ENCODE measurements around the gene TMCC2.
"Not testable (repeated sequence)": the region's sequence is repeated elsewhere in the genome, so short reads cannot be mapped to it uniquely, and the experiment has no call there.

TMCC2 gene

GRCh38 chr1:205214756-205215155, 13.0 kb upstream of the TMCC2 start:
- DNase-seq (ENCODE audit: low read depth, low spot score): no peak

- no peak for DNase-seq (ENCODE audit: low read depth, low spot score)
Observed at GRCh38 chr1:205216588-205216987, 11.2 kb upstream of the TMCC2 start.

- no peak for DNase-seq (ENCODE audit: low read depth, low spot score)
Observed at GRCh38 chr1:205217418-205217817, 10.3 kb upstream of the TMCC2 start.

- no peak for DNase-seq (ENCODE audit: low read depth, low spot score)
Observed at GRCh38 chr1:205220421-205220820, 7.3 kb upstream of the TMCC2 start.

- no peak for DNase-seq (ENCODE audit: low read depth, low spot score)
Observed at GRCh38 chr1:205224736-205225135, 3.0 kb upstream of the TMCC2 start.

- no peak for DNase-seq (ENCODE audit: low read depth, low spot score)
Observed at GRCh38 chr1:205225901-205226765, 1.6 kb upstream of the TMCC2 start.

GRCh38 chr1:205226868-205227583, 720 bp upstream of the TMCC2 start:
- DNase-seq (ENCODE audit: low read depth, low spot score): no peak

GRCh38 chr1:205228093-205228521, 361 bp downstream of the TMCC2 start:
- no peak for DNase-seq (ENCODE audit: low read depth, low spot score)

- peak; percentile 76 for DNase-seq (ENCODE audit: low read depth, low spot score)
Observed at GRCh38 chr1:205229399-205229871, 1.7 kb downstream of the TMCC2 start.

GRCh38 chr1:205229916-205230700, 2.4 kb downstream of the TMCC2 start:
- no peak for DNase-seq (ENCODE audit: low read depth, low spot score)

GRCh38 chr1:205230982-205231381, 3.2 kb downstream of the TMCC2 start:
- DNase-seq (ENCODE audit: low read depth, low spot score): no peak

GRCh38 chr1:205232127-205232820, 4.5 kb downstream of the TMCC2 start:
- no peak for DNase-seq (ENCODE audit: low read depth, low spot score)

- DNase-seq (ENCODE audit: low read depth, low spot score): no peak
Observed at GRCh38 chr1:205232945-205233397, 5.2 kb downstream of the TMCC2 start.

GRCh38 chr1:205233986-205234385, 6.2 kb downstream of the TMCC2 start:
- not testable (repeated sequence) for DNase-seq (ENCODE audit: low read depth, low spot score)

GRCh38 chr1:205235951-205236350, 8.2 kb downstream of the TMCC2 start:
- DNase-seq (ENCODE audit: low read depth, low spot score): no peak

- DNase-seq (ENCODE audit: low read depth, low spot score): no peak
Observed at GRCh38 chr1:205236526-205236925, 8.8 kb downstream of the TMCC2 start.

GRCh38 chr1:205236951-205237475, 9.3 kb downstream of the TMCC2 start:
- DNase-seq (ENCODE audit: low read depth, low spot score): no peak

GRCh38 chr1:205237526-205238484, 10.1 kb downstream of the TMCC2 start:
- no peak for DNase-seq (ENCODE audit: low read depth, low spot score)

GRCh38 chr1:205239078-205239477, 11.3 kb downstream of the TMCC2 start:
- DNase-seq (ENCODE audit: low read depth, low spot score): no peak

GRCh38 chr1:205240118-205240517, 12.4 kb downstream of the TMCC2 start:
- no peak for DNase-seq (ENCODE audit: low read depth, low spot score)
